Measurements from ENCODE around the gene NAIF1.

NAIF1 gene

DNA sequence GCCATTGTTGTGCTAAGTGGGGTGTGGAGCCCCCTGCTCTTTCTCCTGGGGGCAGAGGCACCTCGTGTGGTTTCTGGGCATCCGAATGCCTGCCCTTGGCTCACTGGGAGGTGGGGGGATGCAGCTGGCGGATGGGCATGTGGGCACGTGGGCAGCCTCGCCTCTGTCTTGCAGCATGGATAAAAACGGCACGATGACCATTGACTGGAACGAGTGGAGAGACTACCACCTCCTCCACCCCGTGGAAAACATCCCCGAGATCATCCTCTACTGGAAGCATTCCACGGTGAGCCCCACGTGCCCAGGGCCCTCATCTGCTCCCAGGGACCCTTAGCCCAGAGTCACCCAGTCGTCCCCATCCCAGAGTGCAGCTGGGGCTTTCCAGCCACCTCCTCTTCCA lies 35.1 kb upstream of the NAIF1 start:
- no peak for DNase-seq (ENCODE audit: low read depth in 1 of 2, low spot score in 1 of 2)

DNA sequence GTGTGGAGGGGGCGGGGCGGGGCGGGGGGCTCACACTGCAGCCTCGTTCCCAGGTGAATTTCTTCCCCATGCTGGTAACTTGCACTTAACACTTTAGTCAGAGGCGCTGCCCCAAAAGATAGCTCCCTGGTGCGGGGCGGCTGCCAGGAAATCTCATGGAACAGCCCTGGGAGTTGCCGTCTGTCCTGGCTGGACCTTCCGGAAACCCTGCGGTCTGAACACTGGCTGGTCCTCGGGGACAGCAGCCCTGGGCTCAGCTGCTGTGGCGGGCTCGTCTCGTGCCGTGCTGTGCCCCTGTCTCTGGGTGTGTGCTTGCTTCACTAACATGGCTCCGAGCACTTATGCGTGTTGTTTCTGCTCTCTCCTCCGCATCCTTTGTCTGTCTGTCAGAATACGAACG lies 34.6 kb upstream of the NAIF1 start:
- no peak for DNase-seq (ENCODE audit: low read depth in 1 of 2, low spot score in 1 of 2)

DNA sequence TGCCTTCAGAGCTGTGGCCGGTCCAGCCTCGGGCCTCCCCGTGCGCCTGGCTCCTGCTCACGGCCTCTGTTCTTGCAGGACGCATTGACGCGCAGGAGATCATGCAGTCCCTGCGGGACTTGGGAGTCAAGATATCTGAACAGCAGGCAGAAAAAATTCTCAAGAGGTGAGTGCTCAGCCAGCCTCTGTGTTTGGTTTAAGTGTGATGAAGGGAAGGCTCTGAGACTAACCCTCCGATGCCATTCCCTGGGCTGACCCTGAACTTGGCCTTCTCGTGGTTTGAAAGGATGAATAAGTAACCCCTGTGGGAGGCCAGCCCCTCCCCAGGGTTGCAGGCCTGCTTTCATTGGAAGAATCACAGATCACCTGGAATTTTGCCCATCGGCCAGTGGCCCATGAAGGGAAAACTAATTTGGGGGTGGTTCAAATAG lies 34.1 kb upstream of the NAIF1 start:
- DNase-seq (ENCODE audit: low read depth in 1 of 2, low spot score in 1 of 2): no peak

GRCh38 chr9:128100581-128100980 lies 33.5 kb upstream of the NAIF1 start:
- no peak for DNase-seq (ENCODE audit: low read depth in 1 of 2, low spot score in 1 of 2)

- no peak for DNase-seq (ENCODE audit: low read depth in 1 of 2, low spot score in 1 of 2)
Observed at GRCh38 chr9:128099932-128100491, 32.9 kb upstream of the NAIF1 start.

DNA sequence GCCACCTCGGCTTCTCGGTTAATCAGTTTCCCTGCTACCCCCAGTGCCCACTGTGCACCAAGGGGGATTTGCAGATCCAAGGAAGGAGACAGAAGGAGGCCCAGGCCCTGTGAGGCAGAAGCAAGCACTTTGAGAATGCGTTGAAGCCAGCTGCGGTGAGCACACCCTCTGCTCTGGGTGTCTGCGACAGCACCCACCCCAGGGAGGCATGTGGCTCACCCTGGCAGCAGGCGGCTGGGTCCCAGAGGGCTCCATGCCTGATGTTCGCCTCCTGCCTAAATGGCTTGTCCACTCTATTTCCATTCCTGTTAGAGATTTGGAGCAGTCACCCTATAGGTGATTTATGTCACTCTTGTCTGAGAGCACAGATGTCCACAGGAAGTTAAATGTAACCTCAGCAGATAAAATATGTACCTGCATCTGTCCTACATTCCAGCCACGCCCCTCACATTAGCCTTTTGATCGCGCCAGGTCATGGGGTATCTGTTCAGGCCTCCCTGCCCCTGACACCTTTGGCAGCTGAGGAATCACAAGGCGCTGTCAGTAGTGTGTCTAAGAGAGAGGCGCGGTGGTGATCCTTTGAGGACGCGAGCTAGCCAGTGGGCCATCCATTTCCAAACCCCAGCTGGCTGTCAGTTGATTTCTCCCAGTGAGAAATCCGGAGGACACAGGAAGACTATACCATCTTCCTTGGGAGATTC lies 32.3 kb upstream of the NAIF1 start:
- DNase-seq (ENCODE audit: low read depth in 1 of 2, low spot score in 1 of 2): no peak

DNA sequence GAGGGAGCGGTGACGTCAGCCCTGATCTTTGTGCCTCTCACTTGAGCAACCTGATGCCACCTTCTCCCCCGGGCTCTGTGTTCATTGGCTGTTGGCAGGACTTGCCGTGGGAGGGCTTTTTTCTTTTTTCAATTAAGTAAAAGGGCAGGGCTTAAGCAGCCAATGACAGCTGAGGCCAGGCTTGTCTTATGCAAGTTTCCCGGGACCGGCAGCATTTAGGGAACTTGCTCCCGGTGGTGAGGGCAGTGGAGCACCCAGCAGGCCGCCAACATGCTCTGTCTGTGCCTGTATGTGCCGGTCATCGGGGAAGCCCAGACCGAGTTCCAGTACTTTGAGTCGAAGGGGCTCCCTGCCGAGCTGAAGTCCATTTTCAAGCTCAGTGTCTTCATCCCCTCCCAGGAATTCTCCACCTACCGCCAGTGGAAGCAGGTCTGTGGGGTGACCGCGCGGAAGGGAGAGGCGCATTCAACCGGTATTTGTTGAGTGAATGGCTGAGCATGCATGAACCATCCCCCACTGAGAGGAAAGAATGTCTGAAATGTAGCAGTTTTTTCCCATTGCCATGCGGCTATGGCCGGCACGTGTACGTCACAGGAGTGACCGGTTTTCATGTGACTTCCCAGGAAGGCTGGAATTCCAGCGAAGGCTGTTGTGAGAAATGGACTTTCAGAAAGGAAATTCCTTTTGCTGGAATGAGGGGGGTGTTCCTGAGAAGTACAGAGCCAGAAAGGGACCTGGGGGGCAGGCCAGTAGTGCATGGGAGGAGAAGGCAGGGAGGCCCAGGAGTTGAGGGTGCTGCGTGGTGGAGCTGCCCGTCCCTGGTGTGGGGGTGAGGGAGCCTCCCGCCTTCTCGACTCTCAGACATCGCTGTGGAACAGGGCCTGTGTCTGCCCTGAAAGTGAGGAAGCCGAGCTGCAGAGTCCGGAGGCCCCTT lies 31.4 kb upstream of the NAIF1 start:
- peak in 1 of 2 donors; percentile 41 for DNase-seq (ENCODE audit: low read depth in 1 of 2, low spot score in 1 of 2)

DNA sequence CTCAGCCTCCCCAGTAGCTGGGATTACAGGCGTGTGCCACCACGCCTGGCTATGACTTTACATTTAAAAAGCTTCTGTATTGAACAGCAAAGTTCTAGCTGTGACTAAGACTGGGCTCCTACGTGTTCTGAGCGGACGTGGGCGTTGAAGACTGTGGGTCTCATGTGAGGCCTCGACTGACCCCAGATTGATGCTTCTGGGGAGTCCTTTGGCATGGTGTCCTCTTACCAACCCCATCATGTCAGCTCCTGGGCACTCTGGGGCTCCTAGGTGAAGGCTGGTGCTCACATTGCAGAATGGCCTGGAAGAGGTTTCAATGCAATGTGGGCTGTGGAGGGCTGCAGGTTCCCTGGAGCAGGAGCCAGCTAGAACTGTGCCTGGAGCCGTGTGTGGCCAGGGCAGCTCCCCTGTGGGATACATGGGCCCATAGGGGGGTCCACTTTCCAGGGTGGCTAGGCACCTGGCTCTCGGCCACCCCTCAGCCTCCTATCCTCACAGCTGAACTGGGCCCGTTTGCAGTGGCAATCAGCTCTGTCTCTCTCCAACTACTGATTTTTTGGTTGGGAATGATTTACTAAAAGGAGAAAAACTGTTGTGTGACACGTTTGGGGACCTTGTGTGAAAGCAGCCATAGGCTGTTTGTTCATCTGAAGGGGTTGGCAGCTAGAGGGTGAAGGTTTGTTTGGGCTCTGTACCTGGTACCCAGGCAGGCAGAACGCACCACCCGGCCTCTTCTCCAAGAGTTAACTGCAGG lies 30.6 kb upstream of the NAIF1 start:
- DNase-seq (ENCODE audit: low read depth in 1 of 2, low spot score in 1 of 2): no peak

- DNase-seq (ENCODE audit: low read depth in 1 of 2, low spot score in 1 of 2): no peak
Observed at GRCh38 chr9:128096616-128097536, 29.8 kb upstream of the NAIF1 start.

GRCh38 chr9:128094950-128095544 lies 27.9 kb upstream of the NAIF1 start:
- DNase-seq (ENCODE audit: low read depth in 1 of 2, low spot score in 1 of 2): no peak

DNA sequence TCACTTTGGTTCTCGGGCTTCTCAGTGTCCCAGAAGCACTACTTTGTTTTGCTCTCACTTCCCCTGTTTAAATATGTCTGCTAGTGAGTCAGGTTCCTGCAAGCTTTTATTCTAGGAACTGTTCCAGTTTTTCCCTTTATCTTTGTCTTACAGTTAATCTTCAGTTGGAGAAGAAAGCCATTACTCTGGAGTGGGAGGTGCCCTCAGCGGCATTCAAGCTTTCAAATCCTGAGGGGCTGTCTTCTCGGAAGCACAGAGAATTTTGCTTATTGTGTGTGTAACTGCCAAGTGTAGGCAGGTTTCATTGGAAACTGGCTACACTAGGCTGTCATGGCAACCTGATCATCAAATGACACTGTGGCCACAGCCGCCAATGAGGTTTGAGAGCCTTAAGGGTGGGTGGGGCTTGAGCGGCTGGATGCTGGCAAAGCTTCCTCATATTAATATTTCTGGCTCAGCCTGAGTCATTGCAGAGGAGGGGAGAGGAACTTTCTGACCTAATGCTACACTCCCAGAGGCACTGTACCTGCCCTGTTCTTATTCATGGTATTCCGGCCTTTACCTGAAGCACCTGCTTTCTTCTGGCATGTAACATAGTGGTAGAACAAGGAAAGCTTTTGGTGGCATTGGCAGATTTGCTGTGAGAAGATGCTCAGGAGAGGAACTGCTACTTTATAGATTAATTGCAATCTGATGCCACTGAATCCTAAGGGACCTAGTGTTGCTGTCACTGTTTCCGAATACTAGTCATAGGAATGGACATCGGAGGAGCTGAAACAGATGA lies 27.2 kb upstream of the NAIF1 start:
- peak; percentile 45 to 60 for DNase-seq (ENCODE audit: low read depth in 1 of 2, low spot score in 1 of 2)

DNA sequence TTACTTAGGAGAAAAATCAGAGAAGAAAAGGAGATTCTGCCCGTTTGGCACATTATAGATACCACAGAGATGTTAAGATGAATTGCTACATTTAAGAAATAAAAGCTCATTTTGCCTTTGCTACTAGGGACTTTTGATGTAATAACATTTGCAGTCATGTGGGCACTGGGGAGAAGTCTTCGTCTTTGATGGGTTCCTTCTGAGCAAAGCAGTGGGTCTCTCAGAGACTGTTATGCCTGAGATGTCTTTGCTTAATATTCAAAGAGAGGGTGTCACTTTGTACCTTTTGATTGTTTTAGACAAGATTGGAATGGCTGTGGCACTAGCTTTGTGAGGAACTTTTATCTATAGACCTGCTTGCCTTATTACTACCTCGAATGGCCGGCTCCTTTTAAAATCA lies 25.9 kb upstream of the NAIF1 start:
- DNase-seq (ENCODE audit: low read depth in 1 of 2, low spot score in 1 of 2): no peak

DNA sequence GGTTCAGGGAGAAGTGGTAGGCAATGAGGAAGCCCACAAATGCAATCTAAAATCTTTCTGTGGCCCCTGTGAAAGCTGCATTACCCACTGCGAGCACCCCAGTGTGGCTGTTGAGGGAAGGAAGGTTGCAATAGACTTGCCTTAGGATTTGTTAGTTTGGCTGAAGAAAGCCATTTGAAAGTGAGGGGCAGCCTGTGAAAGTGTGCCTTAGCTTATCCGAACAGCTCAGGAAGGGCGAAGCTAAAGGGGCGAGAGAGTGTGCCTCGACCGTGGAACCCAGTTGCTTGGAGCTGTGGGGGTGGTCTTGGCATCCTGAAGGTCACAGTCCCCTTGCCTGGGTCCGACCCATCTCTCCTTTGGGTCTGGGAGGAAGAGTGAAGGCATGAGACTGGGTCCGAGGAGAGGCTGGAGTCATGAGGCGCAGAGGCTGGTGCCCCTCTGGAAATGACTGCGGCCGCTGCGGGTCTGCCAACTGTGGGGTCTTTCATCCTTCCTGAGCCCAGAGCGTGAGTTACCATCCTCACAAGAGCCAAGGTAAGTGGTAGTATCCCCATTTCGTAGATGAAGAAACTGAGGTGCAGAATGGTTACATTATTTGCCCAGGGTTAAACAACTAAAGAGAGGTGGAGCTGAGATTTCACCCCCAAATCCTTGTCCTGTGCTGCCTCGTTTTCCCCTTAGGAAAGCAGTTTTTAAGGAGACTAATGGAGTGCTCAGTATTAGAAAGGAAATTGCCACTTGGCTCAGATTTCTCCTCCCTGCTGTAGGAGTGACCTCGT lies 25.3 kb upstream of the NAIF1 start:
- no peak for DNase-seq (ENCODE audit: low read depth in 1 of 2, low spot score in 1 of 2)

- no peak for DNase-seq (ENCODE audit: low read depth in 1 of 2, low spot score in 1 of 2)
Observed at GRCh38 chr9:128091571-128091970, 24.5 kb upstream of the NAIF1 start.

DNA sequence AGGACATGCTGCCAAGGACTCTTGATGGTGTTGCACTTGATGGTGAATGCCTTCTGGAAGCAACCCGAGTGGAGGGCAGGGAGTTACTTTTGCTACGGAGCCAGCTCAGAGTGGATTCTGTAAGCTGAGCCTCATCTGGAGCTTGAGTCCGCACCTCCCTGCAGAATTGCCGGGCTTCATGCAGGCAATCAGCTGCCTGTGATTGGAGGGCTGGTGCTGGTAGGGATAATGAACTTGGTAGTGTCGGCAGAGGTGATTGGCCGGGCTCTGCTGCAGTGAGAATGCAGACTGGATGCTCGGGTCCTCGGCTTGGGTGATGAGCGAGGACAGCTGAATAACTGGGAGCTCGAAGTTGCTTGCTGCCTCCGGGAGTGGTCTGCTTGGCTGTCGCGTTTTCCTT lies 24.0 kb upstream of the NAIF1 start:
- DNase-seq (ENCODE audit: low read depth in 1 of 2, low spot score in 1 of 2): no peak

DNA sequence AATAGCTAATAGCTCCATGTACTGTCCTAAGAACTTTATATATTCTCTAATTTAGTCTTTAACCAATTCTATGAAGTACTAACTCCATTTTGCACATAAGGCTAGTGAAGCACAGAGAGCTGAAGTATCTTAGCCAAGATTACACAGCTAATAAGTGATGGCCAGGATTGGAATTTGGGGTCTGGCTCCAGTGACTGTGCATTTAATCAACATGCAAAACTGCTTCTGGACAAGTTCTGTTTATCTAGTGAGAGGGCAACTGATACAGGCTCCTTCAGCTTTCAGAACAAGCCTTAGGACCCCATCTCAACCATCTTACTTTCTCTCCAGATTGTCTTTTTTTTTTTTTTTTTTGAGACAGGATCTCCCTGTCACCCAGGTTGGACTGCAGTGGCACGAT lies 22.2 kb upstream of the NAIF1 start:
- no peak for DNase-seq (ENCODE audit: low read depth in 1 of 2, low spot score in 1 of 2)

DNA sequence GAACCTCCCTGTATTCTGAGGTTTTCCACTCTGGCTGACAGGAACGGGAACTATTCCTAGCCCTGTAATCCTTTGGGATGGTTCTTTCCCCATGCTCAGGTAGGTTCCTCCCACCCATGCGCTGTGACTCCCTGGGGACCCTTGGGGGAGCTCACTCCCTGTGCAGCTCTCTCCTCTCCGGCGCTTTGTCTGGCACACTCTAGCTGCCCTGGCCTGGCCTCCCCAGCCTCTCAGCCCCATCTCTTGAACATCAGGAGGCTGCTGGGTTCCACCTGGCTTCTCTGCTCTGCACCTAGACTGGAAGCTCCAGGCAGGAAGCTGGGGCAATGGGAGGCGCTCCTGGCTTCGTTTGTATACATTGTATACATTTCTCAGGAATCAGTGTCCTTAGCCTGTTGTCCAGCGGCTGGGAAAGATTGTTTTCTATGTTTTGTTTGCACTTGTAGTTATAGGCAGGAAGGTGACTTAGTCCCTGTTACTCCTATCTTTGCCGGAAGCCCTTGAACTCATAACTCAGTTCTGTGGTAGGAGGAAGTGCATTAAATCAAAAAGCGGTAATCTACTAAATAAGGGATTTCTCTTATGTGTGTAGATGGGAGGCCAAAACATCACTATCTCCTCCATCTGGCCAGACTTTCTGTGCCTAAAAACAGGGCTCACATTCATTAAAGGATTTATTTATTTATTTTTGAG lies 21.3 kb upstream of the NAIF1 start:
- DNase-seq (ENCODE audit: low read depth in 1 of 2, low spot score in 1 of 2): no peak

DNA sequence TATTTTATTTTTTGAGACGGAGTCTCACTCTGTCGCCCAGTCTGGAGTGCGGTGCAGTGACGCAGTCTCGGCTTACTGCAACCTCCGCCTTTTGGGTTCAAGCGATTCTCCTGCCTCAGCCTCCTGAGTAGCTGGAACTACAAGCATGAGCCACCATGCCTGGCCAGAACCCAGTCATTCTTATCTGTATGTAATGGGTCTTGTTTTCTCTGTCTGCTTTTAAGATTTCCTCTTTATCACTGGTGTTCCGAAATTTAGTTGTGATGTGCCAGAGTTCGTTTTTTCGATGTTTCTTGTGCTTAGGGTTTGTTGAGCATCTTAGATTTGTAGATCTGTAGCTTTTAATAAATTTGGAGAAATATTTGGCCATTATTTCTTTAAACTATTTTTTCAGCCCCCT lies 20.1 kb upstream of the NAIF1 start:
- DNase-seq (ENCODE audit: low read depth in 1 of 2, low spot score in 1 of 2): no peak
